Spleen (tissue), 11 donors: Measurements from ENCODE around the gene TMEM169. TPM values are rescaled to one million over a fixed set of nuclear protein-coding genes. Genes with fewer than 3 reads are reported as not detected.
"Not testable (repeated sequence)": the region's sequence is repeated elsewhere in the genome, so short reads cannot be mapped to it uniquely, and the experiment has no call there.

Source experiments
- DNase-seq: peaks from one replicate; pipeline ENCODE4 v3.0.0-alpha.2; 2020
- H3K27ac ChIP-seq, 8 donors: fragments of 200-600 bp; sonication (generic) in 7 of 8; 1 replicate in 4 of 8; 2 replicates in 4 of 8; pipeline versions ENCODE4 v1.5.0 to v1.8.0; 2016 to 2021; ENCODE audit warnings: inconsistent platforms in 4 of 8, mild to moderate bottlenecking in 4 of 8, moderate library complexity in 1 of 8
- H3K27me3 ChIP-seq, 7 donors: fragments of 200-600 bp; sonication (generic) in 6 of 7; replicated peaks in 1 of 7; 1 replicate in 4 of 7; 2 replicates in 3 of 7; pipeline versions ENCODE4 v1.5.0 to v1.8.0; 2016 to 2021; ENCODE audit warnings: inconsistent platforms in 3 of 7, mild to moderate bottlenecking in 1 of 7
- H3K36me3 ChIP-seq, 6 donors: fragments of 200-600 bp; sonication (generic) in 5 of 6; 1 replicate in 4 of 6; 2 replicates in 2 of 6; pipeline versions ENCODE4 v1.5.0 to v1.8.0; 2016 to 2021; ENCODE audit warnings: inconsistent platforms in 2 of 6
- H3K4me1 ChIP-seq, 6 donors: fragments of 200-600 bp; sonication (generic) in 5 of 6; 1 replicate in 3 of 6; 2 replicates in 3 of 6; pipeline versions ENCODE4 v1.5.0 to v1.8.0; 2016 to 2021; ENCODE audit warnings: inconsistent platforms in 3 of 6
- H3K4me3 ChIP-seq, 8 donors: fragments of 200-600 bp; sonication (generic) in 7 of 8; 1 replicate in 4 of 8; 2 replicates in 4 of 8; pipeline versions ENCODE4 v1.5.0 to v1.8.0; 2016 to 2021; ENCODE audit warnings: inconsistent platforms in 4 of 8, mild to moderate bottlenecking in 4 of 8, moderate library complexity in 2 of 8
- H3K9me3 ChIP-seq, 8 donors: fragments of 200-600 bp; sonication (generic) in 7 of 8; 1 replicate in 4 of 8; 2 replicates in 4 of 8; pipeline versions ENCODE4 v1.5.0 to v1.8.0; 2016 to 2021; ENCODE audit warnings: inconsistent platforms in 4 of 8
- POLR2A ChIP-seq, 3 donors: fragments of 450-650 bp; IDR thresholded peaks; one replicate each; pipeline ENCODE4 v1.5.1; 2017; ENCODE audit warnings: antibody characterized with exemption in 3 of 3, mild to moderate bottlenecking in 1 of 3
- POLR2AphosphoS5 ChIP-seq, 3 donors: sonication (generic); formaldehyde crosslinking; IDR thresholded peaks; one replicate each; pipeline ENCODE4 v1.5.1; 2017; ENCODE audit warnings: antibody characterized with exemption in 3 of 3
- WGBS, 5 donors: extraction: QIAGEN DNeasy Blood & Tissue Kit in 3 of 5; methylation state at CpG; one replicate each; pipeline versions ENCODE4 v1.1.5 to v1.1.7; 2013 to 2018; 5-methylcytosine and 5-hydroxymethylcytosine counted together
- intact Hi-C: fragments of 100-400 bp; cut with DNase I; formaldehyde crosslinking; loops from one replicate; pipeline ENCODE4 v1.15.0; 2023; ENCODE audit warnings: low total_unique reads
- polyA plus RNA-seq, 3 donors: library from polyadenylated mRNA; stranded (reverse); fragments of 200-250 nt; gene quantifications; one replicate each; pipeline ENCODE4 v1.2.1, GENCODE V29; 2013
- total RNA-seq, 7 donors: library from RNA; depleted of rRNA in 3 of 7; stranded (reverse); fragments of >200 nt in 3 of 7; fragmentation: NEBNext Ultra II Directional in 4 of 7; extraction: Animal tissue kit (Norgen Biotek cat#: 25700) in 4 of 7; gene quantifications; one replicate each; pipeline versions ENCODE4 v1.1.0 to v1.2.1, GENCODE V29; 2016 to 2021
- TF ChIP-seq, protein P1 (sequence below), 11 experiments: fragments of 200-600 bp in 7 of 11; fragments of 450-650 bp in 4 of 11; sonication (generic) in 4 of 11; IDR thresholded peaks in 8 of 11; conservative IDR thresholded peaks in 3 of 11; 1 replicate in 7 of 11; 2 replicates in 4 of 11; pipeline versions ENCODE4 v1.4.0 to v1.8.0; 2016 to 2021; ENCODE audit warnings: antibody characterized with exemption in 11 of 11, inconsistent platforms in 4 of 11, mild to moderate bottlenecking in 1 of 11
- donor health status: healthy with polysubstance abuse.
- donor health status: DM: no; HTN: no; CAD: no; lungs with moderate emphysema.
- donor health status: DM: no; HTN: no; CAD: no.
- donor health status: Bipolar disorder and iron deficiency.
- donor health status: healthy.
- donor health status: DM: no; HTN: no; CAD: no.
- donor health status: DM: yes; HTN: yes; CAD: no.

Gene TMEM169
- total and polyA plus RNA-seq, 10 donors: 0.19 to 1.3 (median 0.83) TPM

DNA sequence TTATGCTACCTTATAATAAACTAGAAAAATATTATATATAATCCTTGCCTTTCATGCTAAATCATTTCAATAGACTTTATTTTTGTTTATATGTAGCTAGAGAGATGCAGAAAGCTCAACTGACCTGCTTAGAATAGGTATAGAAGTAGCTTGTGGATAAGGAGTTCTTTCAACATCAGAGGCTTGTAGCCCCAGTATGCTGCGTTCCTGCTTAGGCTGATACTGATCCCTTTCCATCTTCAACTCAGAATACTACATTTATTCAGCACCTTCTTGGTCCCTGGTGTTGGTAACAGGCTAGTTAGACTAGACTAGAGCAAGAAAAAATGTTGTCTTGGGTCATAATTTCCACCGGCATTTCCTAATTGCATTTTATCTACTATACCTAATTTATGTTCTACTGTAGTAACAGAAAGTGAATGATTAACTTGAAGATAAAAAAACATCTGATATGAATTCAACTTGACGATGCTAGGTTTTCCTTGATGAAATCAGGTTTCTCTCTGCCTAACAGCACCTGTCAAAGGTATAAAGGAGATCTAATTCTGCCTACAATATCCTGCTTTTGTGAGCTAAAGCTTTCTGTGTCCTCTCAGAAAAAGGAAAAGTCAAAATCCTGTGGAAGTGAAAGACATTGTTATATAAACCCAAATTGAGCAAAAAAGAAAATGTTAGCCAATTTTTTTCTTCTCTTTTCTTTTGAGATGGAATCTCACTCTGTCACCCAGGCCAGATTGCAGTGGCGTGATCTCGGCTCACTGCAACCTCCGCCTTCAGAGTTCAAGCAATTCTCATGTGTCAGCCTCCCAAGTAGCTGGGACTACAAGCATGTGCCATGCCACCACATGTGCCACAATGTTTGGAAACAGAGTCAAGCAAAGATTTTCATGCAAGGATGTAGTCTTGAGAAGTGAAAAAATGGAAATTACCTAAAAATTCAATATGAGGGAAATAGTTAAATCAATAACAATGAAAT is 5.9 kb upstream of the TMEM169 start:
- TF ChIP-seq POLR2A (IDR thresholded peaks at IDR 0.05) (no peak), POLR2AphosphoS5 (IDR thresholded peaks at IDR 0.05) (no peak)
- TF ChIP-seq, protein P1, sequence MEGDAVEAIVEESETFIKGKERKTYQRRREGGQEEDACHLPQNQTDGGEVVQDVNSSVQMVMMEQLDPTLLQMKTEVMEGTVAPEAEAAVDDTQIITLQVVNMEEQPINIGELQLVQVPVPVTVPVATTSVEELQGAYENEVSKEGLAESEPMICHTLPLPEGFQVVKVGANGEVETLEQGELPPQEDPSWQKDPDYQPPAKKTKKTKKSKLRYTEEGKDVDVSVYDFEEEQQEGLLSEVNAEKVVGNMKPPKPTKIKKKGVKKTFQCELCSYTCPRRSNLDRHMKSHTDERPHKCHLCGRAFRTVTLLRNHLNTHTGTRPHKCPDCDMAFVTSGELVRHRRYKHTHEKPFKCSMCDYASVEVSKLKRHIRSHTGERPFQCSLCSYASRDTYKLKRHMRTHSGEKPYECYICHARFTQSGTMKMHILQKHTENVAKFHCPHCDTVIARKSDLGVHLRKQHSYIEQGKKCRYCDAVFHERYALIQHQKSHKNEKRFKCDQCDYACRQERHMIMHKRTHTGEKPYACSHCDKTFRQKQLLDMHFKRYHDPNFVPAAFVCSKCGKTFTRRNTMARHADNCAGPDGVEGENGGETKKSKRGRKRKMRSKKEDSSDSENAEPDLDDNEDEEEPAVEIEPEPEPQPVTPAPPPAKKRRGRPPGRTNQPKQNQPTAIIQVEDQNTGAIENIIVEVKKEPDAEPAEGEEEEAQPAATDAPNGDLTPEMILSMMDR (IDR thresholded peaks at IDR 0.05 in 8 of 11, conservative IDR thresholded peaks at IDR 0.05 in 3 of 11): no peak
- Histone ChIP-seq H3K9me3 (peaks cover 0 to 5% (median 0%) of the 10 kb centered on the region in 8 donors), H3K4me1 (peaks cover 2 to 36% (median 16%) of the 10 kb centered on the region in 6 donors), H3K27me3 (no peaks in the 10 kb centered on the region), H3K36me3 (peaks cover 0 to 43% (median 0%) of the 10 kb centered on the region in 6 donors), H3K4me3 (no peak overlapping the region), H3K27ac (no peak overlapping the region)
- DNase-seq: no peak
- WGBS, 5 donors: 93 to 96% (median 95%) methylated on average over 6 of the region's 6 CpGs
- intact Hi-C loops: no loop called here

DNA sequence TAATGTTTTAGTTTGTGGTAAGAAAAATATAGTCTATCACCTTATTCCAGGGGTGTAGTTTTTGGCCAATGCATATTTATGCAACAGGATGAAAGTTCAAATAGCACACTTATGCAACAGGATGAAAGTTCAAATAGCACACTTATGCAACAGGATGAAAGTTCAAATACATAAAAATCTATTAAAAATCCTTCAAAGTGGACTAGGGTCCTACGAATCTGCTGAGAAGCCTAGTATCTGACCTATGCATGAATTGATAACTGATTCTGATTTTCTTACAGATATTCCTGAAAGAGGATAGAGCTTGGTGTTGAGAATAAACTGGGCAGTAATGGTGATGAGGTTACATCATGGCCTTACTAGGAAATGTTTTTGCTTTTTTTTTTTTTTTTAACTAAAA is 2.9 kb upstream of the TMEM169 start:
- Histone ChIP-seq H3K9me3 (no peaks in the 10 kb centered on the region), H3K4me3 (no peak overlapping the region), H3K27me3 (no peaks in the 10 kb centered on the region), H3K4me1 (peaks cover 11 to 65% (median 41%) of the 10 kb centered on the region in 6 donors), H3K27ac (peak overlapping the region in 5 of 8 donors; percentile 26 to 67 (median 50)), H3K36me3 (peaks cover 0 to 19% (median 0%) of the 10 kb centered on the region in 6 donors)
- TF ChIP-seq POLR2AphosphoS5 (IDR thresholded peaks at IDR 0.05) (no peak), POLR2A (IDR thresholded peaks at IDR 0.05) (no peak)
- TF ChIP-seq, protein P1 (IDR thresholded peaks at IDR 0.05 in 8 of 11, conservative IDR thresholded peaks at IDR 0.05 in 3 of 11): no peak
- intact Hi-C loops: no loop called here
- no peak for DNase-seq
- WGBS, 5 donors: 25 to 57% (median 44%) methylated on average over 1 of the region's 1 CpG

DNA sequence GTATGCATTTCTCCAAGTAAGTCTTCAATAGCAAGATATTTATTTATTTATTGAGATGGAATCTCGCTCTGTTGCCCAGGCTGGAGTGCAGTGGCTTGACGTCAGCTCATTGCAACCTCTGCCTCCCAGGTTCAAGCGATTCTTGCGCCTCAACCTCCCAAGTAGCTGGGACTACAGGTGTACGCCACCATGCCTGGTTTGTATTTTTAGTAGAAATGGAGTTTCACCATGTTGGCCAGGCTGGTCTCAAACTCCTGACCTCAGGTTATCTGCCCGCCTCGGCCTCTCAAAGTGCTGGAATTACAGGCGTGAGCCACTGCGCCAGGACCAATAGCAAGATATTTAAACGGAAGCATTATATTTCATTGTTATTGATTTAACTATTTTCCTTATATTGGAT is 1.7 kb upstream of the TMEM169 start:
- H3K27ac ChIP-seq, H3K4me3 ChIP-seq, H3K27me3 ChIP-seq, intact Hi-C loops, H3K9me3 ChIP-seq, DNase-seq: not testable (repeated sequence)
- H3K4me1 ChIP-seq: peaks cover 16 to 78% (median 53%) of the 10 kb centered on the region in 6 donors
- H3K36me3 ChIP-seq: peaks cover 0 to 11% (median 0%) of the 10 kb centered on the region in 6 donors
- 97 to 98% (median 97%) methylated on average over 10 of the region's 10 CpGs for WGBS, 5 donors

DNA sequence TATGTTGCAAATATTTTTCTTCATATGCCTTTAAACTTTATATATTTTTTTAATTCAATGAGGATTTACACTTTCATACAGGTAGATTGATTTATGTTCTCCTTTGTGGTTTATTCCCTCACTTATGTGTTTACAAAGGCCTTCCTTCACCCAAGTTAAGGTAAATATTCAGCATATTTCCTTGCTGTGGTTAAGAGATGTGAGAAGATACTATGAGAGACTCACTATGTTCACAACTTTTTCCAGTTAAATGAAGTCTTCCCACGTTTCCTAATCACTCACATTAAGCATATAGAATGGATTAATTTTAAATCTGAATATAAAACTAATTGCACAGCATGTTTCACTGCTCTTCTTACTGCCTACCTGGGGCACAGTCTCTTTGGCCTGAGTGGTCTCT is 707 bp upstream of the TMEM169 start:
- WGBS, 5 donors: 15 to 45% (median 29%) methylated on average over 1 of the region's 1 CpG
- Histone ChIP-seq H3K27ac (peak overlapping the region; percentile 44 to 86 (median 76)), H3K27me3 (no peaks in the 10 kb centered on the region), H3K4me1 (peaks cover 17 to 84% (median 57%) of the 10 kb centered on the region in 6 donors), H3K36me3 (peaks cover 0 to 5% (median 0%) of the 10 kb centered on the region in 6 donors), H3K4me3 (peak overlapping the region; percentile 52 to 87 (median 71)), H3K9me3 (no peaks in the 10 kb centered on the region)
- TF ChIP-seq, protein P1 (IDR thresholded peaks at IDR 0.05 in 8 of 11, conservative IDR thresholded peaks at IDR 0.05 in 3 of 11): no peak
- no peak for TF ChIP-seq POLR2AphosphoS5 (IDR thresholded peaks at IDR 0.05)
- TF ChIP-seq POLR2A (IDR thresholded peaks at IDR 0.05): no peak
- DNase-seq: no peak
- intact Hi-C loops: no loop called here
